Esophagus squamous epithelium (tissue), 4 donors: ENCODE results near the gene SMPX.

Source experiments
- POLR2A ChIP-seq, 4 donors: fragments of 450-650 bp; IDR thresholded peaks; one replicate each; pipeline ENCODE4 v1.6.1; 2017; ENCODE audit warnings: antibody characterized with exemption in 4 of 4, mild to moderate bottlenecking in 4 of 4, moderate library complexity in 3 of 4
- TF ChIP-seq, protein P1 (sequence below), 6 experiments: fragments of 450-650 bp in 4 of 6; fragments of 200-600 bp in 2 of 6; sonication (generic) in 2 of 6; IDR thresholded peaks; one replicate each; pipeline ENCODE4 v1.5.1; 2016 to 2019; ENCODE audit warnings: antibody characterized with exemption in 6 of 6, mild to moderate bottlenecking in 4 of 6, moderate library complexity in 4 of 6

DNA sequence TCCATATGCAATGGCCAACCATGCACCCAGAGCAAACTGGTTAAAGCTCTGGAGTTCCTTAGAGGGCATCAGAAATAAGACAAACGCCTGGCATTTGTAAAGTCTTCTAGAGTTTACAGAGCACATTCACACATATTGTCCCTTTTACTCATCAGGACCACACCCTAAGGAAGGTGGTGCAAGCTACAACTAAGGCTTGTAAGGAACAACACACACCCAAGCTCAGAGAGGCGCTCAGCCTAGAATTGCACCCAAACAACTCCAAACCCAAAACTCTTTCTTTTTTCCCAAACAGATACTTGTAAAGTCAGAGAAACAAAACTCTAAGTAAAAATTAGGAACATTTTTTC, 46.1 kb downstream of the SMPX start:
- TF ChIP-seq, protein P1, sequence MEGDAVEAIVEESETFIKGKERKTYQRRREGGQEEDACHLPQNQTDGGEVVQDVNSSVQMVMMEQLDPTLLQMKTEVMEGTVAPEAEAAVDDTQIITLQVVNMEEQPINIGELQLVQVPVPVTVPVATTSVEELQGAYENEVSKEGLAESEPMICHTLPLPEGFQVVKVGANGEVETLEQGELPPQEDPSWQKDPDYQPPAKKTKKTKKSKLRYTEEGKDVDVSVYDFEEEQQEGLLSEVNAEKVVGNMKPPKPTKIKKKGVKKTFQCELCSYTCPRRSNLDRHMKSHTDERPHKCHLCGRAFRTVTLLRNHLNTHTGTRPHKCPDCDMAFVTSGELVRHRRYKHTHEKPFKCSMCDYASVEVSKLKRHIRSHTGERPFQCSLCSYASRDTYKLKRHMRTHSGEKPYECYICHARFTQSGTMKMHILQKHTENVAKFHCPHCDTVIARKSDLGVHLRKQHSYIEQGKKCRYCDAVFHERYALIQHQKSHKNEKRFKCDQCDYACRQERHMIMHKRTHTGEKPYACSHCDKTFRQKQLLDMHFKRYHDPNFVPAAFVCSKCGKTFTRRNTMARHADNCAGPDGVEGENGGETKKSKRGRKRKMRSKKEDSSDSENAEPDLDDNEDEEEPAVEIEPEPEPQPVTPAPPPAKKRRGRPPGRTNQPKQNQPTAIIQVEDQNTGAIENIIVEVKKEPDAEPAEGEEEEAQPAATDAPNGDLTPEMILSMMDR (IDR thresholded peaks at IDR 0.05): no peak
- TF ChIP-seq POLR2A (IDR thresholded peaks at IDR 0.05): no peak
